Lower lobe of right lung (tissue), 2 donors: Measurements from ENCODE around the gene DPP4. TPM values are rescaled to one million over a fixed set of nuclear protein-coding genes. Genes with fewer than 3 reads are reported as not detected.

ENCODE experiments used
- ATAC-seq, 2 donors: fragments of 200-7000 bp; cut with Tn5 transposase; one replicate each; pipeline ENCODE4 v1.9.1; 2020 to 2022; ENCODE audit warnings: mild to moderate bottlenecking in 2 of 2, moderate library complexity in 2 of 2
- DNase-seq: peaks from one replicate; pipeline ENCODE4 v3.0.0-alpha.2; 2020
- H3K27ac ChIP-seq: fragments of 200-600 bp; one replicate; pipeline ENCODE4 v1.8.0; 2022
- H3K27me3 ChIP-seq: fragments of 200-600 bp; one replicate; pipeline ENCODE4 v1.8.0; 2022; ENCODE audit warnings: low read depth
- H3K36me3 ChIP-seq: fragments of 200-600 bp; one replicate; pipeline ENCODE4 v1.8.0; 2022; ENCODE audit warnings: mild to moderate bottlenecking
- H3K4me1 ChIP-seq: fragments of 200-600 bp; one replicate; pipeline ENCODE4 v1.8.0; 2022
- H3K4me3 ChIP-seq: fragments of 200-600 bp; one replicate; pipeline ENCODE4 v1.8.0; 2022; ENCODE audit warnings: mild to moderate bottlenecking
- H3K9me3 ChIP-seq: fragments of 200-600 bp; one replicate; pipeline ENCODE4 v1.8.0; 2022
- intact Hi-C: fragments of 100-400 bp; cut with DNase I; formaldehyde crosslinking; loops from one replicate; pipeline ENCODE4 v1.11.0; 2022
- total RNA-seq: library from RNA; stranded (reverse); fragmentation: NEBNext Ultra II Directional; extraction: Animal tissue kit (Norgen Biotek cat#: 25700); gene quantifications from one replicate; pipeline ENCODE4 v1.2.1, GENCODE V29; 2021
- TF ChIP-seq, protein P1 (sequence below): fragments of 200-600 bp; IDR thresholded peaks from one replicate; pipeline ENCODE4 v1.8.0; 2022; ENCODE audit warnings: antibody characterized with exemption, mild to moderate bottlenecking
- donor health status: DM: no; HTN: yes; CAD: no; lungs with severe emphysema.

Gene DPP4
- total RNA-seq, 1 donor from 2014 or later: 24.5 TPM

DNA sequence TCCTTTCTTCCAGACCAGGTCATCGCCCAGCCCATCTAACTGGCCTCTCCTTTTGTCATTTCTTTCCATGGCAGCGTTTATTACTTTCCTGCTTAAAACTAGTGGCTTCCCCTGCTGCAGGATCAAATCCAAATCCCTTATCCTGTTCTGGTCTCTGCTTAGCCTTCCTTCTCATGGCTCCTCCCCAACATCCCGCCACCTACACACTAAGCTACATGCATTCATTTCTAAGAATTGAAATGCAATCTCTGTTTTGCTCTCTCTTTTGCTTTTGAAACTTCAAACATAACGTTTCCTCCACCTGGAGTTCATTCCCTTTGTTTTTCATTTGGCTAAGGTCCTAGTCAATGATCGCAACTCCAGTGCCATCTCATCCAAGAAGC lies 18.0 kb upstream of the DPP4 start:
- intact Hi-C loops: no loop called here
- H3K27me3 ChIP-seq: no peaks in the 10 kb centered on the region
- no peak overlapping the region for H3K4me3 ChIP-seq
- no peak for DNase-seq
- peaks cover 10% of the 10 kb centered on the region for H3K4me1 ChIP-seq
- H3K9me3 ChIP-seq: no peaks in the 10 kb centered on the region
- H3K36me3 ChIP-seq: no peaks in the 10 kb centered on the region
- no peak for ATAC-seq
- no peak overlapping the region for H3K27ac ChIP-seq
- TF ChIP-seq, protein P1, sequence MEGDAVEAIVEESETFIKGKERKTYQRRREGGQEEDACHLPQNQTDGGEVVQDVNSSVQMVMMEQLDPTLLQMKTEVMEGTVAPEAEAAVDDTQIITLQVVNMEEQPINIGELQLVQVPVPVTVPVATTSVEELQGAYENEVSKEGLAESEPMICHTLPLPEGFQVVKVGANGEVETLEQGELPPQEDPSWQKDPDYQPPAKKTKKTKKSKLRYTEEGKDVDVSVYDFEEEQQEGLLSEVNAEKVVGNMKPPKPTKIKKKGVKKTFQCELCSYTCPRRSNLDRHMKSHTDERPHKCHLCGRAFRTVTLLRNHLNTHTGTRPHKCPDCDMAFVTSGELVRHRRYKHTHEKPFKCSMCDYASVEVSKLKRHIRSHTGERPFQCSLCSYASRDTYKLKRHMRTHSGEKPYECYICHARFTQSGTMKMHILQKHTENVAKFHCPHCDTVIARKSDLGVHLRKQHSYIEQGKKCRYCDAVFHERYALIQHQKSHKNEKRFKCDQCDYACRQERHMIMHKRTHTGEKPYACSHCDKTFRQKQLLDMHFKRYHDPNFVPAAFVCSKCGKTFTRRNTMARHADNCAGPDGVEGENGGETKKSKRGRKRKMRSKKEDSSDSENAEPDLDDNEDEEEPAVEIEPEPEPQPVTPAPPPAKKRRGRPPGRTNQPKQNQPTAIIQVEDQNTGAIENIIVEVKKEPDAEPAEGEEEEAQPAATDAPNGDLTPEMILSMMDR: no peak

DNA sequence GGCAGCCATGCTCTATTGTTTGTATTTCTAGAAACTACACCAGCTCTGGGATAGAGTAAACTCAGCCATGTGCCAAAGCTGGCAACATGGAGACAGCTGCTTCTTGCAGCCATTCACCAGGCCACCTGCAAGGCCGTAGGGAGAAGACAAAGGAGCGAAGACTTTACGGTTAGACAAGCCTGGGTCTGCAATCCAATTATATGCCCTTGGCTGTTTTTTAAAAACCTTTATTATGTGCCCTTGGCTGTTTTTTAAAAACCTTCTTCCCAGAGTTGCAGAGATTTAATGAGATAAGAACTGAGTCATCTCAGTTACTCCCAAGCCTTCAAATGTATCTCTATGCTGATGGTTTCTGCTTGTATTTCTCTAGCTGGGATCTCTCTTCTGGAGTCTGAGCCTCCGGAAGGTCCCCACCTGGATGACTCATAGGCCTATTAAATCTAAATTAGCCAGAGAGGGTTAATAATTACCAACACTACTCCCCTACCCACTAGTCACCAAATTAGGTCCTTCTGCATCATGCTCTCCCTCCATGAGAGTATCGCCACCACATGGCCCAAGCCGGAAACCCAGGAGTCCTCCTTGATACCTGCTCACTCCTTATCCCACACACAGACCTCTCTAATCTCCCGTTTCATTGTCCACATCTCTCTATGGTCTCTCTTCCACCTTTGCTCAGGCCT lies 17.5 kb upstream of the DPP4 start:
- no peaks in the 10 kb centered on the region for H3K36me3 ChIP-seq
- H3K27ac ChIP-seq: no peak overlapping the region
- H3K9me3 ChIP-seq: no peaks in the 10 kb centered on the region
- H3K4me3 ChIP-seq: no peak overlapping the region
- peak; percentile 41 to 68 for ATAC-seq
- no peak for DNase-seq
- H3K4me1 ChIP-seq: peaks cover 10% of the 10 kb centered on the region
- intact Hi-C loops: no loop called here
- TF ChIP-seq, protein P1: no peak
- H3K27me3 ChIP-seq: no peaks in the 10 kb centered on the region

DNA sequence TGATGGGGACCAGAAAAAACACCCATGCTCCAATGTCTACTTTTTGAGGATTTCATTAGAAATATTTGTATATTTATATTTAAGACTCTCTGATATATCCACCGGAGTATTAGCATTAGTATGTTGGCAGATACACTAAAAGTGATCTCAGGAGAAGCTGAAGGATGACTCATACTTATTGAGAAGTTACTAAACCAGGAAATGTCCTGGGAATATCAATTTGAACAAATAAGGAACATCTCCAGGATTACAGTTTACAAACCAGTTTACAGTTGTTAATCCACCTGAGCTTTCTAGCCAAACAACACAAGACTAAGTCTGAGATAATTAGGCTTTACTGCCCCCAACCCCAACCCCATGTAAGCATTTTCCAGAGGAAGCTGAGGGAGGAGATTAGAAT lies 16.1 kb upstream of the DPP4 start:
- H3K36me3 ChIP-seq: no peaks in the 10 kb centered on the region
- H3K4me1 ChIP-seq: peaks cover 10% of the 10 kb centered on the region
- H3K27me3 ChIP-seq: no peaks in the 10 kb centered on the region
- intact Hi-C loops: no loop called here
- H3K27ac ChIP-seq: no peak overlapping the region
- DNase-seq: no peak
- no peaks in the 10 kb centered on the region for H3K9me3 ChIP-seq
- no peak overlapping the region for H3K4me3 ChIP-seq
- TF ChIP-seq, protein P1: no peak
- ATAC-seq: no peak

DNA sequence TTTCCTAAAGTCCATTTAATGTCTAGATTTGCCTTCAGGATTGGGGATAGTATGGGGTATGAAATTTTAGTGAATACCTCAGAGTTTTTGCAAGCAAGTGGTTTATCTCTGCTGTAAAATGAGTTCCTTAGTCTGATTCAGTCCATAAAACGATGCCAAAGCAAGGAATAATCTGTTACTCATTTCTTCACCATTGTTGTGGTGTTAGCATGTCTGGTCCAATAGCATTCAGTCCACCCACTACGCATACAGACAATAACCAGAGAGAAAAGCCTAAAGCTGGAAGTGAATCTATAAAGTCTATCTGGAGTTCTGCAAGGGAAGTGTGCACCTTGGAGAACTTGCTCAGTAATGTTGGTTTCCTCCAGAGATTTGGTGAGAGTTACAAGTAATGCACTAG lies 12.9 kb upstream of the DPP4 start:
- intact Hi-C loops: no loop called here

DNA sequence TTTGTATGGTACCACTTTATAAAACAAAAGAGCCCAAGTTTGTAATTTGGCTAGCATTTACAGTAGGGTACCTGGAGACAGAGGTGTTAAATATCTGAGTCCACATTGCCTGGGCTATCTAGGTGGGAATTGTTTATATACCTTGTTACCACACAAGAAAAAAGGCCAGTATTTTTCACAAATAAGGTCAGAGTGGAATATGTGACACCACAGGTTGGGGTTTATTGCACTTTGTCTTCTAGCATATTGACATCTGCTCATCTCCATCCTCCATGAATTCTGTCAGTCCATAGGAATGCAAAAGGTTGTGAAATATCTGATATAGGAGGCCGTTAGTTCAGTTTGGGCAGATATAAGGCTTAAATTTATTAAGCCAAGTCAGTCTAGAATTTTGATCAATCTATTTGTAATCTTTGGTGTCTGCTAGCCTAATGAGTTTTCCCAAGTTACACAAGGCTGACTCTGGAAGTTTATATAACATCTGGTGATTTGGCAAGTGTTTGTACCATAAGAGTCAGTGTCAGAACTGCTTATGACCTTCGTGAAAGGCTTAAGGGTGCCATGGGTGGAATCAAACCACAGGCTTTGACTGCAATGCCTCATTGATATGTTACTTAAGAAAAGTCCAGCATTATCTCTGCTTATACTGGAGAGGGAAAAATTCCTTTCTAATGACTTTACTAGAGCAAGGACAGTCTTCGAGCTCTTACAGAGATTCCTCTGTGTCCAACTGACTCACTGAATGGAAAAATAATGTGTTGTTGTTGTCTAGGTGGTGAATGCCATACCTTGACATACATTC lies 11.3 kb upstream of the DPP4 start:
- intact Hi-C loops: no loop called here
- Histone ChIP-seq H3K27ac (no peak overlapping the region), H3K27me3 (no peaks in the 10 kb centered on the region), H3K9me3 (no peaks in the 10 kb centered on the region), H3K4me1 (no peaks in the 10 kb centered on the region), H3K36me3 (no peaks in the 10 kb centered on the region), H3K4me3 (no peak overlapping the region)
- TF ChIP-seq, protein P1: no peak
- DNase-seq (no peak), ATAC-seq (no peak)

More for the DNA sequence above, 12.9 kb upstream of the DPP4 start:
- TF ChIP-seq, protein P1: no peak
- Histone ChIP-seq H3K36me3 (no peaks in the 10 kb centered on the region), H3K27me3 (no peaks in the 10 kb centered on the region), H3K4me1 (no peaks in the 10 kb centered on the region), H3K9me3 (no peaks in the 10 kb centered on the region), H3K27ac (no peak overlapping the region), H3K4me3 (no peak overlapping the region)
- DNase-seq (no peak), ATAC-seq (no peak)
